Fibroblast of skin of abdomen (primary cell): ENCODE data around the gene EMILIN2. TPM values are rescaled to one million over a fixed set of nuclear protein-coding genes. Genes with fewer than 3 reads are reported as not detected.
"Not testable (repeated sequence)": the region's sequence is repeated elsewhere in the genome, so short reads cannot be mapped to it uniquely, and the experiment has no call there.

Experiments used
- DNase-seq: peaks from one replicate; pipeline ENCODE4 v3.0.0-alpha.2; 2013
- polyA plus RNA-seq, 2 experiments: library from polyadenylated mRNA; unstranded; fragments of 120-200 nt; gene quantifications; one replicate each; pipeline ENCODE4 v1.2.1, GENCODE V29; 2013; ENCODE audit not compliant: insufficient read length in 2 of 2

EMILIN2 gene
- polyA plus RNA-seq (2013, experiment 1 of 2; ENCODE audit: insufficient read length): 22.0 TPM
- polyA plus RNA-seq (2013, experiment 2 of 2; ENCODE audit: insufficient read length): 24.6 TPM

DNA sequence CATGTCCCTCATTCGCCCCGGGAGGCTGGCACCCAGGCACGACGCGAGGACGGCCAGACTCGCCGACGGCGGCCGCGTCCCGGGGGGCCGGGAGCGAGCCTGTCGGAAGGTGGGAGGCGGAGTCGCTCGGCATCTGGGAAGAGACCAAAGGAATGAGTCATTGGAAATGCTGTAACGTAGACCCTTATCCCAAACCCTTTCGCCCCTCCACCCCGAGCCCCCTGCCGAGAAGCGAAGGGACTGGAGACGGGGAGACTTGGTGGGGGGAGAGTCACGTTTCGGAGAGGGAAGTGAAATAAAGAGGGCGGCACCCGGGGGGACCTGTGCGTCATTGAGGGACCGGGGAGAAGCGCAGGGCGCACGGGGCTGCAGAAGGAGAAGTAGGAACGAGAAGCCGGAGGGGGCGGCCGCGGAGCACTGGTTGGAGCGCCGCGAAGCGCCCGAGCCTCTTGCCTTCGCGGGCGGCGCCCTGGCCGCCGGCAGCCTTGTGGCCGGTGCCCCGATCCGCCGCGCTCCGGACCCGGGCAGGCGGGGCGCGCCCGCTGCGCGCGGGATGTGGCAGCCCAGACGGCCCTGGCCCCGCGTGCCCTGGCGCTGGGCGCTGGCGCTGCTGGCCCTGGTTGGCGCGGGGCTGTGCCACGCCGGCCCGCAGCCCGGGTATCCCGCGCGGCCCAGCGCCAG lies at the start of gene EMILIN2:
Gene EMILIN2 (plus strand): TSS at position 371 of the 681 bp plus-strand sequence. CDS start 183 bp downstream, at position 554.
- DNase-seq: peak; percentile 69

DNA sequence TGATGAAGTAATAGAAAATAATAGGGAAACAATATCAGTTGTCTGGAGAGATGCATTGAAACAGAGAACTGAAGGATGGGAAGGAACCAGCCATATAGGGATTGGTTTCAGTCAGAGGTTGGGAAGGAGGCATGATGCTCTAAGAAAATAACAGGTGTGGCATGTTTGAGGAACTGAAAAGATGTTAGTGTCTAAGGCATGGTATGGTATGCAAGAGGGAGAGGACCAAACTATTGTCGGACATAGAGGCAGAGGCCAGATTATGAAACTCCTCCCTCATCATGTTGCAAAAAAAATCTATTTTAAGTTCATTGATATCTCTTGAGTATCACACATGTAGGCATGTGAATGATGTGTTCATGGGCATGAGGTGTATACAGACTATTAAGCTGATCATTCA lies 48.9 kb upstream of the EMILIN2 start:
- no peak for DNase-seq

DNA sequence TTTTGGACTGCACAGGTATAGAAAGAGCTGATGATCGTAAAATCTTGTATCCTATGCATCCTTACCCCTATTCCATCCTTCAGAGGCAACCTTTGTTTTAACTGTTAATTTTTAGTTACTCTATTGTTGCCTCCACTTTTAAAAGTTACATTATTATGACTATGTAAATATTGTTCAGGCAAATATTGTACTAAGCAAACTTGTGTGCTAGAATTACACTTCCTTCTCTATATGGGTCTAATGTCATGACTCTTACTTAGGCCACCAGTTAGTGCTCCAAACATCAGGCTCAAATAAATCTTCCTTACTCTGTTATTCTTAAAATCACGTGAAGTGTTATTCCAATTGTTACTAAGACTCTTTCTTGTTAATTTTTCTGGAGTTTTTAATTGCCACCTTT lies 47.4 kb upstream of the EMILIN2 start:
- DNase-seq: no peak

DNA sequence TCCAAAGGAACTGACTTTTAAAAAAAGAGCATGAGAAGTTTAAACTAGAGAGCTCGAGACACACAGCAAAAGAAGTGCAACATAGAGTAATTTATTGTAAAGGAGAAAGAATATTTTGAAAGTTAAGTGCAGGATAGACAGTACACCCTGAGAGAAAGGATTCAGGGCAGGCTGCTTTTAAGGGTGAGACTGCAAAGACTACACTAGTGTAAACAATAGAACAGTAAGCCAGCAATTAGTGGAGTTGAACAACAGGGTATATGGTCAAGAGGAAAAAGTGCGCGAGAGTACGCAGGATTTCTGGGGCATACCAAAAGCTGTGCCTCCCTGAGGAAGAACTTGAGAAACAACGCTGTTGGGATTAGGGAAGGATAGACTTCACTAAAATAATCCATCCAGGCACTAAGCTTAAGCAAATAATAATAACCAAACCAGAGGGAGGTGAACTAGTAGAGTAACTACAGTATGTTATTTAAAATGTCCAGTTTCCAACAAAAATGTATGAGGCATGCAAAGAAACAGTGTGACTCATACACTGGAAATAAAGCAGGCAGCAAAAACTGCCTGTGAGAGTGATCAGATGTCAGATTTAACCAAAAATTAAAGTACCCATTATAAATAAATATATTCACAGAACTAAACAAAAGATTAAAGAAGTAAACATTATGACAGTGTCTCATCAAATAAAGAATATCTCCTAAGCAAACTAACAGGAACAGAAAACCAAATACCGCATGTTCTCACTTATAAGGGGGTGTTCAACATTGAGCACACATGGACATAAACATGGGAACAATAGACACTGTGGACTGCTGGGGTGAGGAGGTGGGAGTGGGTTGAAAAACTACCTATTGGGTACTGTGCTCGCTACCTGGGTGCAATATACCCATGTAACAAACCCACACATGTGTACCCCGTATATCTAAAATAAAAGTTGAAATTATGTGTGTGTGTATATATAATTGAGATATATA lies 40.5 kb upstream of the EMILIN2 start:
- DNase-seq: peak; percentile 41

DNA sequence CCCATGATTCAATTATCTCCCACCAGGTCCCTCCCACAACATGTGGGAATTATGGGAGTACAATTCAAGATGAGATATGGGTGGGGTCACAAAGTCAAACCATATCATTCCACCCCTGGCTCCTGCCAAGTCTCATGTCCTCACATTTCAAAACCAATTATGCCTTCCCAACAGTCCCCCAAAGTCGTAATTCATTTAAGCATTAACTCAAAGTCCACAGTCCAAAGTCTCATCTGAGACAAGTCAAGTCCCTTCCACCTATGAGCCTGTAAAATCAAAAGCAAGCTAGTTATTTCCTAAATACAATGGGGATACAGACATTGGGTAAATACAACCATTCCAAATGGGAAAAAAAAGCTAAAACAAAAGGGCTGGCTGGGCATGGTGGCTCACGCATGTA lies 38.2 kb upstream of the EMILIN2 start:
- DNase-seq: not testable (repeated sequence)

DNA sequence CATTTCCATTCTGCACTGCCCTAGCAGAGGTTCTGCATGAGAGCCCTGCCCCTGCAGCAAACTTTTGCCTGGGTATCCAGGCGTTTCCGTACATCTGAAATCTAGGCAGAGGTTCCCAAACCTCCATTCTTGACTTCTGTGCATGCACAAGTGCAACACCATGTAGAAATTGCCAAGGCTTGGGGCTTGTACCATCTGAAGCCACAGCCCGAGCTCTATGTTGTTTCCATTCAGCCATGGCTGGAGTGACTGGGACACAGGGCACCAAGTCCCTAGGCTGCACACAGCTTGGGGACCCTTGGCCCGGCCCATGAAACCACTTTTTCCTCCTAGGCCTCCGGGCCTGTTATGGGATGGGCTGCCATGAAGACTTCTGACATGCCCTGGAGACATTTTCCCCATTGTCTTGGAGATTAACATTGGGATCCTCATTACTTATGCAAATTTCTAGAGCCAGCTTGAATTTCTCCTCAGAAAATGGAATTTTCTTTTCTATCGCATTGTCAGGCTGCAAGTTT lies 37.1 kb upstream of the EMILIN2 start:
- DNase-seq: not testable (repeated sequence)

DNA sequence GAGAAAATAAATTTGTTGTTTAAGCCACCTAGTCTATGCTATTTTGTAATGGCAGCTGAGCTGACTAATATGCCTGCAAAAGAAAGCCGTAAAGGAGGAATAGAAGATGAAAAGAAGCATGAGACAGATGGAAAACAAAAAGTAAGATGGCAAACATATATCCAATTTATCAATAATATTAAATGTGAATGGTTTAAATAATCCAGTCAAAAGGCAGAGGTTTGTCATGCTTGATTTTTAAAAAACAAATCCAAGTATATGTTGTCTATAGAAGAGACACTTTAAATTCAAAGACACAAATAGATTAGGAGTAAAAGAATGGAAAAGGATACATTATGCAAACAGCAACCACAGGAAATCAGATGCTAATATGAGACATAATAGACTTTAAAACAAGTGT lies 35.4 kb upstream of the EMILIN2 start:
- no peak for DNase-seq

DNA sequence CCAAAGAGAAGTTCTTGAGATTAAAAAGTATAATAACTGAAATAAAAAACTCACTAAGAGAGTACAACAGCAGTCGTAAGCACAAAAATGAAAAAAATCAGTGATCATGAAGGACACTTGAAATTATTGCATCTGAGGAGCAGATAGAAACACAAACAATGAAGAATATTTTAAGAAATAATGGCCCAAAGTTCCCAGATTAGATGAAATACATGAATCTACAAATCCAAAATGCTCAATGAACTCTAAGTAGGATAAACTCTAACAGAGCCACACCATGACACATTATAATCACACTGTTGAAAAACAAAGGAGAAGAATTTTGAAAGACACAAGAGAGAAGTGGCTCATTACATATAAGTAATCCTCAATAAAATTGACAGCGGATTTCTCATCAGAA lies 31.9 kb upstream of the EMILIN2 start:
- DNase-seq: no peak

DNA sequence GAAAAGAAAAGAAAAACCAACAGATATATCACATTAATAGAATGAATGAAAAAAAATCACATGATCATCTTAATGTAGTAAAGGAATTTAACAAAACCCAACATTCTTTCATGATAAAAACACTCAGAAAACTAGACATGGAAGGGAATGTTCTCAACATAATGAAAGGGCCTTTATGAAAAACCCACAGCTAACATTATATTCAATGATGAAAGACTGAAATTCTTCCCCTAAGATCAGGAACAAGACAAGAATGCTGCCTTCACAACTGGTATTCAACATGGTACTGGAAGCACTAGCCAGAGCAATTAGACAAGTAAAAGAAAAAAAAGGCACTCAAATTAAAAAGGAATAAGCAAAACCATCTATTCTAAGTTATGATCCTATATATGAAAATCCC lies 28.5 kb upstream of the EMILIN2 start:
- DNase-seq: no peak

DNA sequence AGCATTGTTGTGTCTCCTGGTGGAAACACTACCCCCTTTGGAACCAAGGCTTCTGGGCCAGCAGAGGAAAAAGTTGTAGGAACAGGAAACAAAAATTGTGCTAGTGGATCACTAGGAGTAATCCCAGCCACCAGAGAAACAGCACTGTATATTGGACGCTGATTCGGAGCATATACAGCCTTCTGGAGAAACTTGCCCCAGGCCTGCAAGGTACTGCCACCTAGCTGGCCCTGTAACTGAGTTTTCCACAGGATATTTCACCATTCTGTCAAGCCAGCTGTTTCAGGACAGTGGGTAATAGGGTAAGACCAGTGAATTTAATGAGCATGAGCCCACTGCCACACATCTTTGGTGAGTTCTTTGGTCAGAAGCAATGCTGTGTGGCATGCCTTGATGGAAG lies 25.1 kb upstream of the EMILIN2 start:
- DNase-seq: no peak

DNA sequence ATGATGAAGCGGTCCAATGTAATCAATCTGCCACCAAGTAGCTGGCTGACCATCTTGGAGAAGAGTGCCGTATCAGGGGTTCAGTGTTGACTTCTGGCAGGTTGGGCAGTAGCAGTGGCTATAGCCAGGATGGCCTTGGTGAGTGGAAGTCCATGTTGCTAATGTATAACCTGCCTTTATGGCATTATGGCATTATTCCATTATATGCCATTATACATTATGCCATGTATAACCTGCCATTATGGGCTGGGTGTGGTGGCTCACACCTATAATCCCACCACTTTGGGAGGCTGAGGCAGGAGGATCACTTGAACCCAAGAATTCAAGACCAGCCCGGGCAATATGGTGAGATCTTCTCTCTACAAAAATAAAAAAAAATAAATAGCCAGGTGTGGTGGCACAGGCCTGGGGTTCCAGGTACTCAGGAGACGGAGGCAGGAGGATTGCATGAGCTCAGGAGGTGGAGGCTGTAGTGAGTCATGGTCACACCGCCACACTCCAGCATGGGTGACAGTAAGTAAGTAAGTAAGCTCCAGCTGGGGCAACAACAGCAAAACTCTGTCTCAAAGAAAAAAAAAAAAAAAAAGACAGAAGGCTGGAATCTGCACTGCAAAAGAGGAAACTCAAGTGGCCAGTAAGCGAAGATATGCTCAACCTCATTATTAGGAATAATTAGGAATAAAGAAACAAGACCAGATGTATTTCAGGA lies 24.4 kb upstream of the EMILIN2 start:
- DNase-seq: no peak

DNA sequence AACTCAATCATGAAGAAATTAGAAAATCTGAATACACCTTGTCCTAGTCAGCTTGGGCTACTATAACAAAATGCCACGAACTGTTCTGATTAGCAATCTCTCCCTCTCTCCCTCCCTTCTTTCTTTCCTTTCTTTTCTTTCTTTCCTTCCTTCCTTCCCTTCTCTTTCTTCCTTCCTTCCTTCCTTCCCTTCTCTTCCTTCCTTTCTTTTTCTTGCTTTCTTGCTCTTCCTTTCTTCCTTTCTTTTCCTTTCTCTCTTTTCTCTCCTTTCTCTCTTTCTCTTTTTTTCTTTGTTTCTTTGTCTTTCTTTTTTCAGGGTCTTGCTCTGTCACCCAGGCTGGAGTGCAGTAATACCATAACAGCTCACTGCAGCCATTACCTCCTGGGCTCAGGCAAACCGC lies 23.6 kb upstream of the EMILIN2 start:
- no peak for DNase-seq

DNA sequence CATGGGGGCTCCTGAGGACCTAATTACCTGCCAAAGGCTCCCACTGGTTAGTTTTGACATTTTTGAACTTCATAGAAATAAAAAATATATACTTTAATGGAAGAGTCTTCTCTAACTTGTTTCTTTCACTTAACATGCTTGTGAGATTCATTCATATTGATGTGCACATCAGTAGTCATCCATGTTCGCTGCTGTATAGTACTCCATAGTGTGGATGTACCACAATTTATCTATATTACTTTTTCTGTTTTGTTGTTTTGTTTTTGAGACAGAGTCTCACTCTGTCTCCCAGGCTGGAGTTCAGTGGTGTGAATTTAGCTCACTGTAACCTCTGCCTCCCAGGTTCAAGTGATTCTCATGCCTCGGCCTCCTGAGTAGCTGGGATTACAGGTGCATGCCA lies 22.8 kb upstream of the EMILIN2 start:
- DNase-seq: no peak

DNA sequence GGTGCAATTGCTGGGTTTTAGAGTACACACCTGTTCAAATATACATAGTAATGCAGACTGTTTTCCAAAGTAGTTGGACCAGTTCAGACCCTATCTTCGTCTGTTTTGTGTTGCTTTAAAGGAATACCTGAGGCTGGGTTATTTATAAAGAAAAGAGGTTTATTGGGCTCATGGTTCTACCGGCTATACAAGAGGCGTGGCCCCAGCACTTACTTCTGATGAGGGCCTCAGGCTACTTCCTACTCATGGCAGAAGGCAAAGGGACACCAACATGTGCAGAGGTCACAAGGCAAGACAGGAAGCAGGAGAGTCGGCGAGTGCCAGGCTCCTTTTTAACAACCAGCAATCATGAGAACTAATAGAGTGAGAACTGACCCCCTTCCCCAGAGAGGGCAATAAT lies 21.9 kb upstream of the EMILIN2 start:
- DNase-seq: no peak

DNA sequence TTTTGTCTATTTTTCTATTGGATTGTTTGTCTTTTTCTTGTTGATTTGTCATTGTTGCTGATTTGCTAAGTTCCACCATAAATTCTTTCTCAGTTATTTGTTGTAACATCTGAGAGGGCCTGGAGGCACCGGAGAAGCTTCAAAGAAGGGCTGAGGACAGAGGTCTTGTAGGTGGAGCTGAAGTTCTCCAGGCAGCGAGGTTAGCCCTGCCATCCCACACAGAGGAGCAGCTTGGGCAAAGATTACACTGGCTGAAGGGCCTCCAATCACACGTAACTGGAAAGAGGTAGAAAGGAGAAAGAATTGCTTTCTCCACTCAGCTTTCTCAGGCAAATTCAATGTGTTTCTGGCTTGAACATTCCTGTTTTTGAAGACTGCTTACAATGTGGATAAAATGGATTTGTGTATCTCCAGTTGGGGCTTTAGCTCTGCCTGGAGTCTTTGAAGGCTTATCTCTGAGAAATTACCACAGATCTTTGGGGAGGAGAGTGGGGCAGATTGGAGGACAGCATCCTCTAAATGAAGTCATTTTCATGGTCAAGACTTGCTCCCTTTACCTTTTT lies 21.1 kb upstream of the EMILIN2 start:
- DNase-seq: no peak

DNA sequence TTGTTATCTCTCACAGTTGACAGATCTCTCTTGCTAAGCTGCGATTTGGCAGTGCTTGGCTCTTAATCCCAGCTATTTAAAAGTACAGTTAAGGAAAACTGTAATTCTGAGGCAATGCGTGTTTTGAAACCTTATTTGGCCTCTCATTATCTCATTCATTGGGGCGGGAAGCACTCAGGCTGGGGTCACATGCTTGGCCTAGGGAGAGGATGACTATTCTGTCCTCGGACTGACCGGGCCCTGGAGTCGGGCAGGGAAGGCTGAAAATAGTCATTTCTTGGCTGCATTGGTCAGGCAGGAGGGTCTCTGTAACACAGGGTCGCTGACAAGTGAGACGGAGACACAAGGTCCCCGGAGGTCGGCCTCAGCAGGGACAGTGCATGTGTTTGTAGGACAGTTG lies 20.2 kb upstream of the EMILIN2 start:
- DNase-seq: no peak

DNA sequence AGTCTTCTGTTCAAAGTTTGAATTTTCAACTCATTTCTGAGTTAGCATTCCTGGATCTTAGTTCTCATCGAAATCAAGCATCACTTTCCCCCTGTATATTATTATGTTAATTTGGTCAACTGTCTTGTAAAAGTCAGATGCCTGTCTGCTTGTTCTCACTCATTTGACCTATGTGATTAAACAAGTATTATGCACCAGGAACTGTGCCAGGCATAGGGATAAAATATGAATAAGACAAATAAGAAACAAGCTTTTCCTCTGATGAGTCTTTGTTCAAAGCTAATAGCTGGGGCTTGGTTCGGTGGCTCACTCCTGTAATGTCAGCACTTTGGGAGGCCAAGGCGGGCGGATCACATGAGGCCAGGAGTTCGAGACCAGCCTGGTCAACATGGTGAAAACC lies 19.7 kb upstream of the EMILIN2 start:
- no peak for DNase-seq

DNA sequence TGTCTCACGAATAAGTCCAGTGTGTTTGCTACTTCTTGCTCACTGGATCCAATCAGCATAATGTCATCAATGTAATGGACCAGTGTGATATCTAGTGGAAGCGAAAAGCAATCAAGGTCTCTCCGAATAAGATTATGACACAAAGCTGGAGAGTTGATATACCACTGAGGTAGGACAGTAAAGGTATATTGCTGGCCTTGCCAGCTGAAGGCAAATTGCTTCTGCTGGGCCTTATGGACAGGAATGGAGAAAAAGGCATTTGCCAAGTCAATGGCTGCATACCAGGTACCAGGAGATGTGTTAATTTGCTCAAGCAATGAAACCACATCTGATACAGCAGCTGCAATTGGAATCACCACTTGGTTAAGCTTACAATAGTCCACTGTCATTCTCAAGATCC lies 10.7 kb upstream of the EMILIN2 start:
- not testable (repeated sequence) for DNase-seq

DNA sequence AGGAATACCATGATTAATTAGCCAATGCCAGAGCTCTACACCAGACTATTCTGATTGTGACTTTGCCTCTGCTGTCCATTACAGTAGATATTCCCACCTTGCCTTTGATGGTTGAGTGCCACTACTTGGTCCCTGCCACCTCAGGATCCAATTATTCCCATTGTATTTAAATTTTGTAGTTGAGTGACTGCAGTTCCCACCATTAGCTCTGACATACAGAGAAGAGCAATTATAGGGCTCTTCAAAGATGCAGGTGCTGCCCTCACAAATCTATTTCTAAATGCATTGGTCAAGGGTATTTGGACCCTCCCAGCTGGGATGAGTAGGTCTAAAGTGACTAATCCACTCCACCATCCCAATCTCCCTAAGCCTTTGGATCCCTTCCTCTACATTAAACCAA lies 9.5 kb upstream of the EMILIN2 start:
- not testable (repeated sequence) for DNase-seq

DNA sequence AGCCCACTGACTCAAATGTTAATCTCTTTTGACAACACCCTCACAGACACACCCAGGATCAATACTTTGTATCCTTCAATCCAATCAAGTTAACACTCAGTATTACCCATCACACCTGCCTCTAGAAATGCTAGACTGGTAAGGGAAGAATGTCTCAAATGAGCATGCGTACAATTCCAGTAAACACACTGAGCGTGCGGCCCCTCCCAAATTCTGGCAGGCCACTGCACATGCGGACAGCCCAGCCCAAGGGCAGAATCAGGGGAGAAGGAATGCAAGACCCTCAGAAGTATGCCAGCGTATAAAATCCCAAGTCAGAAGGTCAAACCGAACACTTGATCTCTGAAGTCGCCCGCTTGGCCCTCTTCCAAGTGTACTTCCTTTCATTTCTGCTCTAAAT lies 7.6 kb upstream of the EMILIN2 start:
- DNase-seq: no peak

DNA sequence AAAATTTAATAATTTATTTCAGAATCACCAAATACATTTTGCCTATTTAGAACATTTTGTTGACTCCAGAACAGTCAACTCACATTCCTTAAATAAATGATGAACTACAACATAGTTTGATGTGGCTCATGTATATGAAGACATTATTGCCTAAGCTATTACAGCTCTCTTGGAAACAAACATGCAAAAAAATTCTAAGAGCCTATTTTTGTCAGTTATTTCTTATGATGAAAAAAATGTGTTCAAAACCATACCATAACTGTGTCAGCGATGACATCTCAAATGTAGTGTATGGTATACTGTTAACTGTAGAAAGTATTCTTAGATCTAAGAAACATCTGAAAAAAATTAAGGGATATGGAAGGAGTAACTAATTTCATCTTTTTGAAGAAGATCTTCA lies 6.3 kb upstream of the EMILIN2 start:
- DNase-seq: peak; percentile 33

DNA sequence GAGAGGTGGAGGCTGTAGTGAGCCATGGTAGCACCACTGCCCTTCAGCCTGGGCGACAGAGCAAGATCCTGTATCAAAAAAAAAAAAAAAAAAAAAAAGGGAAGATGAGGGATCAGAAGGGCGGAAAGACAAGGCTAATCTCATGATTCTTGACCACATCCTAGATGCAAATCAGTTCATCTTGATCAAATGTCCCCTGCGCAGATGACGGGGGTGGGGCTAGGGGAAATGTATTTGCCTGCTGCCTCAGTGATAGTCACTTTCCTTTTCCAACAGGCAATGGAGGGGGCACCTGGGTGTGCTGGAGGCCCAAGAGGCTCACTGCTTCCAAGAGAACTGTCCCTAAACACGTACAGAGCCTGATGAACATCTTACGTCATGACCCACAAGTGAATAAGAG lies 3.7 kb upstream of the EMILIN2 start:
- no peak for DNase-seq
